ENCODE data around the gene CCDC178. TPM values are rescaled to one million over a fixed set of nuclear protein-coding genes. Genes with fewer than 3 reads are reported as not detected.
"Not testable (repeated sequence)": the region's sequence is repeated elsewhere in the genome, so short reads cannot be mapped to it uniquely, and the experiment has no call there.

CCDC178 gene
- polyA plus RNA-seq, 2 of the 4 experiments (the other 2 are of a cell fraction): 0.06 TPM; not detected in 1

GRCh38 chr18:33169218-33169617 is 271.3 kb downstream of the CCDC178 start:
- no peak for DNase-seq (ENCODE audit: low read depth in 1 of 2, low spot score in 1 of 2)
- POLR2A ChIA-PET: no interaction called here
- Histone ChIP-seq H3K9me3 (no peaks in the 10 kb centered on the region), H3K4me1 (no peaks in the 10 kb centered on the region), H3K4me2 (no peak overlapping the region), H3K4me3 (no peak overlapping the region), H3K27ac (no peak overlapping the region)
- CTCF ChIA-PET: no interaction called here
- TF ChIP-seq MAX (IDR thresholded peaks at IDR 0.05) (no peak), MAFK (IDR thresholded peaks at IDR 0.05; ENCODE audit: partially characterized antibody) (peak; percentile 29)
- no peak for ATAC-seq
- FAIRE-seq: no peak

- H3K27ac ChIP-seq; ATAC-seq; H3K4me1 ChIP-seq; H3K4me3 ChIP-seq; DNase-seq (ENCODE audit: low read depth in 1 of 2, low spot score in 1 of 2); FAIRE-seq; CTCF ChIA-PET; H3K9me3 ChIP-seq; H3K4me2 ChIP-seq; POLR2A ChIA-PET: not testable (repeated sequence)
- 0% methylated on average over 8 of the region's 9 CpGs for WGBS (ENCODE audit: missing lambda C conversion rate)
Observed at GRCh38 chr18:33164121-33164520, 276.4 kb downstream of the CCDC178 start.

GRCh38 chr18:33161131-33161530 is 279.4 kb downstream of the CCDC178 start:
- TF ChIP-seq BCL3 (IDR thresholded peaks at IDR 0.05) (no peak), RCOR1 (IDR thresholded peaks at IDR 0.05; ENCODE audit: low read depth, low read length) (no peak), ZNF302 (CRISPR knock-in tag; IDR thresholded peaks at IDR 0.05) (no peak), KDM1A (IDR thresholded peaks at IDR 0.05; ENCODE audit: low read depth) (no peak), USF2 (IDR thresholded peaks at IDR 0.05) (no peak), PHF8 (IDR thresholded peaks at IDR 0.05; ENCODE audit: borderline replicate concordance, low read depth) (no peak), EP300 (IDR thresholded peaks at IDR 0.05) (no peak), ELK1 (IDR thresholded peaks at IDR 0.05; ENCODE audit: low read depth, low read length) (no peak), MAZ (IDR thresholded peaks at IDR 0.05; ENCODE audit: borderline replicate concordance, low read depth, low read length) (no peak), NPAS2 (CRISPR knock-in tag; IDR thresholded peaks at IDR 0.05; ENCODE audit: borderline replicate concordance) (no peak), KDM5A (IDR thresholded peaks at IDR 0.05) (no peak)
- no peak for ATAC-seq
- no peaks in the 10 kb centered on the region for H3K9me3 ChIP-seq
- DNase-seq (ENCODE audit: low read depth in 1 of 2, low spot score in 1 of 2): no peak
- H3K4me2 ChIP-seq: no peak overlapping the region
- no peak for FAIRE-seq
- no peak overlapping the region for H3K4me3 ChIP-seq
- WGBS (ENCODE audit: missing lambda C conversion rate): 14% methylated on average over 2 of the region's 2 CpGs
- CTCF ChIA-PET: no interaction called here
- H3K27ac ChIP-seq: no peak overlapping the region
- POLR2A ChIA-PET: no interaction called here
- no peaks in the 10 kb centered on the region for H3K4me1 ChIP-seq

- POLR2A ChIA-PET: no interaction called here
Observed at GRCh38 chr18:33159151-33159550, 281.4 kb downstream of the CCDC178 start.

More at GRCh38 chr18:33159151-33159550, 281.4 kb downstream of the CCDC178 start:
- TF ChIP-seq FOXS1 (CRISPR knock-in tag; IDR thresholded peaks at IDR 0.05) (no peak), ESRRA (IDR thresholded peaks at IDR 0.05; ENCODE audit: borderline replicate concordance, low read length) (no peak), KDM1A (IDR thresholded peaks at IDR 0.05; ENCODE audit: low read depth) (no peak), CTCF (IDR thresholded peaks at IDR 0.05) (no peak)
- no peaks in the 10 kb centered on the region for H3K9me3 ChIP-seq
- H3K4me3 ChIP-seq: no peak overlapping the region
- no peak for FAIRE-seq
- DNase-seq (ENCODE audit: low read depth in 1 of 2, low spot score in 1 of 2): no peak
- no peaks in the 10 kb centered on the region for H3K4me1 ChIP-seq
- no peak overlapping the region for H3K4me2 ChIP-seq
- H3K27ac ChIP-seq: no peak overlapping the region
- ATAC-seq: no peak
- CTCF ChIA-PET: no interaction called here
- 8% methylated on average over 2 of the region's 2 CpGs for WGBS (ENCODE audit: missing lambda C conversion rate)
